ENCODE data around the gene DENND1B. TPM values are rescaled to one million over a fixed set of nuclear protein-coding genes. Genes with fewer than 3 reads are reported as not detected.
A peak's percentile ranks its signal among the peaks of the same experiment; 100 is the strongest.

DENND1B gene
- total and polyA plus RNA-seq, 2 donors = 2.6 to 50.8 TPM

DNA sequence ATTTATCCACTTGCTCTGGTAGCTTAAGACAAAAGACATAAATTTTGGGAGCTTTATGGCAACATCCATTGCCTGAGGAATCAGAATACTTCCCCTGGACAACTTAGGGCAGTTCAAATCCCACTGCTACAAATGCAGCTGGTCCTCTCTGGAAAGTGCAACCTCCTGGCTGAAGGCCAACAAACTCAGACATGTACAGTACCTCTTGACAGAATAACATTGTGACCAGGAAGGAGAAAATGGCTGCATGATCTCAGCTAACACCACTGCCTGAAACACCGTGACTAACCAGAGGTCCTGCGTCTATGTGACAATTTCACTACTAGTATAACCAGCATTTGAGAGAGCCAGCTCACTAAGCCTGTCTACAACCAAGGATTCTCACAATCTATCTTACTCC, 288.3 kb downstream of the DENND1B start:
- no peak for DNase-seq (ENCODE audit: extremely low spot score)
- H3K4me3 ChIP-seq (ENCODE audit: low read depth, low read length) = no peak overlapping the region
- H3K4me1 ChIP-seq (ENCODE audit: insufficient read depth) = no peaks in the 10 kb centered on the region
- no peak overlapping the region for H3K27ac ChIP-seq (ENCODE audit: low read depth)
- 74% methylated on average over 2 of the region's 2 CpGs for WGBS
- H3K36me3 ChIP-seq (ENCODE audit: insufficient read depth) = no peaks in the 10 kb centered on the region

GRCh38 chr1:197485790-197486189, 289.5 kb downstream of the DENND1B start:
- no peak overlapping the region for H3K4me3 ChIP-seq (ENCODE audit: low read depth, low read length)
- no peak overlapping the region for H3K27ac ChIP-seq (ENCODE audit: low read depth)
- no peaks in the 10 kb centered on the region for H3K4me1 ChIP-seq (ENCODE audit: insufficient read depth)
- DNase-seq (ENCODE audit: extremely low spot score) = no peak
- 60% methylated on average over 3 of the region's 3 CpGs for WGBS
- no peaks in the 10 kb centered on the region for H3K36me3 ChIP-seq (ENCODE audit: insufficient read depth)

DNA sequence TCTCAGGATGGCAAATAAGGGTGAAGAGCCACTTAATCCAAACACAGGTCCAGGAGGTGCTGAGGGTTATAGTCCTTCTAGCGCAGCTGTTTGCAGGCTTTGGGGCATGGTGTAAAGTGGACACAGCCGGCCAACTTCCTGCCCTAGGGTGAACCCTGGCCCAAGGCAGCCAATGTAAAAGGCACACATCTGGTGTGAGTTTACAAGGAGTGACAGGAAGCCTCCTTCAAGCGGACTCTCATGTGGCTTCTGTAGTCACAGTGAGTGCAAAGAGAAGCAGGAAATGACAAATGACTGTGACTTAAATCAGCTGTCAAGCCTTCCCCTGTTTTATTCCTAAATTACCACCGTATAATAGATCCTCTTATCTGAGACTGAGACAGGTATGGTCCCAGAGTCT, 294.2 kb downstream of the DENND1B start:
- no peak overlapping the region for H3K27ac ChIP-seq (ENCODE audit: low read depth)
- no peak overlapping the region for H3K4me3 ChIP-seq (ENCODE audit: low read depth, low read length)
- no peaks in the 10 kb centered on the region for H3K4me1 ChIP-seq (ENCODE audit: insufficient read depth)
- H3K36me3 ChIP-seq (ENCODE audit: insufficient read depth) = no peaks in the 10 kb centered on the region
- WGBS = 37% methylated on average over 4 of the region's 4 CpGs
- no peak for DNase-seq (ENCODE audit: extremely low spot score)

- Histone ChIP-seq H3K4me1 (ENCODE audit: insufficient read depth) (no peaks in the 10 kb centered on the region), H3K4me3 (ENCODE audit: low read depth, low read length) (no peak overlapping the region), H3K27ac (ENCODE audit: low read depth) (no peak overlapping the region), H3K36me3 (ENCODE audit: insufficient read depth) (no peaks in the 10 kb centered on the region)
- DNase-seq (ENCODE audit: extremely low spot score) = no peak
- 76% methylated on average over 6 of the region's 6 CpGs for WGBS
Observed at GRCh38 chr1:197480446-197480845, 294.8 kb downstream of the DENND1B start.

GRCh38 chr1:197472141-197472540, 303.1 kb downstream of the DENND1B start:
- H3K36me3 ChIP-seq (ENCODE audit: insufficient read depth) = no peaks in the 10 kb centered on the region
- no peaks in the 10 kb centered on the region for H3K4me1 ChIP-seq (ENCODE audit: insufficient read depth)
- DNase-seq (ENCODE audit: extremely low spot score) = no peak
- no peak overlapping the region for H3K4me3 ChIP-seq (ENCODE audit: low read depth, low read length)
- no peak overlapping the region for H3K27ac ChIP-seq (ENCODE audit: low read depth)
- WGBS = 86% methylated on average over 3 of the region's 3 CpGs

DNA sequence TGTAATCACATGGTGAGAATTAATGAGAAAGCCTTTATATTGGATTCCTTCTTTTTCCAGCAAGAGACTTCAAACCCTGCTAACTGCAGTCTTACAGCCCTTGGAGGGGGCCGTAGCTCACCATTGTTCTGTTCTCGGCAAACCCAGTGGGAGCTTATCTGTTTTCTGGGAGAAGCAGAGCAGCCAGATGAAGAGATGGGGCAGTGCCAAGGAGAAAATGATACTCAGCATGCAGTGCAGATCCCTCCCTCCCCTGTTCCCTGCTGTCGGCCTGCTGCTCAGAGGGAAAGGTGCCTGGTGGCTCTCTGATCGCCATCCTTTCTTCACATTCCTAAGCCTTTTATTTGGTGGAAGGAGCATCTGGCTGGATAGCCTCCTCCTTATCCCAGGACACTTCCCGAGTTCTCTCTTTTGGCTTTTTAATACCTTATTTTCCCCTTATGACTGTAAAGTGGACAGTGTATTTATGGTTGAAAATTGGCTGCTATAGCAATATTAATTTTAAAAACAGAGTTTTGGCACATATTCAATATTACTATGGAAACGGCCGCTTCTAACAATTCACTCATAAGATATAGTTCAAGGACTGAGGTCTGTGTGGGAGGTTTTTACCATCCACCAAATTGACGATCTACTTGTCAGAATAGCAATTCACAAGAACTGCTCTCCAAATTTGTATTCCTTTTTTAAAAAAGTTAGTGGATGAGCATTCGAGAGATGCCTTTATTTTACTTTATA, 303.9 kb downstream of the DENND1B start:
- no peaks in the 10 kb centered on the region for H3K36me3 ChIP-seq (ENCODE audit: insufficient read depth)
- H3K4me1 ChIP-seq (ENCODE audit: insufficient read depth) = no peaks in the 10 kb centered on the region
- WGBS = 39% methylated on average over 9 of the region's 9 CpGs
- H3K27ac ChIP-seq (ENCODE audit: low read depth) = no peak overlapping the region
- H3K4me3 ChIP-seq (ENCODE audit: low read depth, low read length) = no peak overlapping the region
- no peak for DNase-seq (ENCODE audit: extremely low spot score)

DNA sequence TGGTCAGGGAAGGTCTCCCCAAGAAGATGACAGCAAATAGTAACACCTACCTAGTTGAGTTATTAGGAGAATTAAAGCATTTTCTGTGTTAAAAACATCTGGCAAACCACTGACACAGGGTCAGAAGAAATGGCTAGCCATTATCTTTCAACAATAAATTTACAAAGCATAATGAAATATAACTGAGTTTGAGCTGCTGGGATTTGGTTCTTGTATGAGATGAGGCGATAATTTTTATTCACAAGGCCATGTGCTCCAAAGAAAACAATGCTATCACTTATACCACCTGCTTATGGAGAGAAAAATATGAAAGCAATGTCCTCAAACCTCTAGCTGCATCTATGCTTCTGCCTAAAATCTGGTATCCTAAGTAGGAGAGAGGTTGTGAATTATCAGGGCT, 304.9 kb downstream of the DENND1B start:
- DNase-seq (ENCODE audit: extremely low spot score) = no peak
- H3K4me3 ChIP-seq (ENCODE audit: low read depth, low read length) = no peak overlapping the region
- no peak overlapping the region for H3K27ac ChIP-seq (ENCODE audit: low read depth)
- no peaks in the 10 kb centered on the region for H3K4me1 ChIP-seq (ENCODE audit: insufficient read depth)
- 81% methylated on average over 1 of the region's 1 CpG for WGBS
- H3K36me3 ChIP-seq (ENCODE audit: insufficient read depth) = no peaks in the 10 kb centered on the region

GRCh38 chr1:197469620-197470210, 305.6 kb downstream of the DENND1B start:
- no peak for DNase-seq (ENCODE audit: extremely low spot score)
- Histone ChIP-seq H3K27ac (ENCODE audit: low read depth) (no peak overlapping the region), H3K4me1 (ENCODE audit: insufficient read depth) (no peaks in the 10 kb centered on the region), H3K4me3 (ENCODE audit: low read depth, low read length) (no peak overlapping the region), H3K36me3 (ENCODE audit: insufficient read depth) (no peaks in the 10 kb centered on the region)
- 60% methylated on average over 7 of the region's 7 CpGs for WGBS

GRCh38 chr1:197468543-197469175, 306.6 kb downstream of the DENND1B start:
- no peak for DNase-seq (ENCODE audit: extremely low spot score)
- Histone ChIP-seq H3K4me3 (ENCODE audit: low read depth, low read length) (no peak overlapping the region), H3K4me1 (ENCODE audit: insufficient read depth) (no peaks in the 10 kb centered on the region), H3K27ac (ENCODE audit: low read depth) (no peak overlapping the region), H3K36me3 (ENCODE audit: insufficient read depth) (no peaks in the 10 kb centered on the region)
- WGBS = 93% methylated on average over 9 of the region's 9 CpGs

GRCh38 chr1:197467881-197468280, 307.4 kb downstream of the DENND1B start:
- Histone ChIP-seq H3K4me1 (ENCODE audit: insufficient read depth) (no peaks in the 10 kb centered on the region), H3K27ac (ENCODE audit: low read depth) (no peak overlapping the region), H3K4me3 (ENCODE audit: low read depth, low read length) (no peak overlapping the region), H3K36me3 (ENCODE audit: insufficient read depth) (no peaks in the 10 kb centered on the region)
- WGBS = 95% methylated on average over 1 of the region's 1 CpG
- DNase-seq (ENCODE audit: extremely low spot score) = no peak

DNA sequence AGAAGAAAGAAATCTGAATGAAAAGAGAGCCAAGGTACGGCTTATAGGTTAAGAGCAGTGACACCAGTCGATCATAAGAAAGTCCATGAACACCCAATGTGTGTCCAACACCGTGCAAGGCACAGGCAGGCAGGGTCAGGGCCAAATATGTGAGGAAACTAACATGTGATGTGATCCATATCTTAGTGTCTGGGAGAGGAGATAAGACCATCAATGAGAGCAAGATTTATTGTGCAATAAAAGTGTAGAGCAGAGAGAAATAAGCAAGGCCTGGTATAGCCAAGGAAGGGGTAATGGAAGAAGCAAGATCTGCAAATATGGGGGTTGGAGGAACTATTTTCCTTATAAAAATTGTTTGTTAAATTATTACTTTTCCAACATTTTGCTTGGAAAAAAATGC, 308.5 kb downstream of the DENND1B start:
- WGBS = 52% methylated on average over 3 of the region's 3 CpGs
- H3K27ac ChIP-seq (ENCODE audit: low read depth) = no peak overlapping the region

GRCh38 chr1:197465528-197466327, 309.6 kb downstream of the DENND1B start:
- Histone ChIP-seq H3K27ac (ENCODE audit: low read depth) (no peak overlapping the region), H3K4me3 (ENCODE audit: low read depth, low read length) (no peak overlapping the region), H3K4me1 (ENCODE audit: insufficient read depth) (no peaks in the 10 kb centered on the region), H3K36me3 (ENCODE audit: insufficient read depth) (no peaks in the 10 kb centered on the region)
- WGBS = 93% methylated on average over 3 of the region's 3 CpGs
- DNase-seq (ENCODE audit: extremely low spot score) = no peak

More for the DNA sequence above, 308.5 kb downstream of the DENND1B start:
- no peak for DNase-seq (ENCODE audit: extremely low spot score)
- Histone ChIP-seq H3K36me3 (ENCODE audit: insufficient read depth) (no peaks in the 10 kb centered on the region), H3K4me3 (ENCODE audit: low read depth, low read length) (no peak overlapping the region), H3K4me1 (ENCODE audit: insufficient read depth) (no peaks in the 10 kb centered on the region)

DNA sequence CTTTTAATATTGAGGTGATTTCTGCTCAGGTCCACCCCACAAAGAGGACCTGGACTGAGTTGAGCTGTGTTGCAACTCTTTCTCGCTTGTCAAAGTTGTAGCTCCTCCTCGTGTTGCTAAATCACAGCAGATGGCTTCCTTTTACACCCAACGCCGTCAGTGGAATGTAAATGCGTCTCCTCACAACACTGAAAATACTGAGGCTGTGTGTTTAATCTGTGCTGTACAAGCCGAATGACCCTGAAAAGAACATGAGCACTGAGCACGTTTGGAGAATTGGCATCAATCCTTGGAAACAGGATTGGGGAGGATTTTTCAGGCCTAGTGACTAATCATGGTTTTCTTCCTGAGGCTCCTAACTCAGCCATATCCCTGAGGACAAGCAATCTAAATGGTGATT, 311.2 kb downstream of the DENND1B start:
- Histone ChIP-seq H3K4me3 (ENCODE audit: low read depth, low read length) (no peak overlapping the region), H3K4me1 (ENCODE audit: insufficient read depth) (no peaks in the 10 kb centered on the region), H3K27ac (ENCODE audit: low read depth) (no peak overlapping the region), H3K36me3 (ENCODE audit: insufficient read depth) (no peaks in the 10 kb centered on the region)
- WGBS = 11% methylated on average over 7 of the region's 7 CpGs
- DNase-seq (ENCODE audit: extremely low spot score) = peak; percentile 69
